GM21723 (cell line): ENCODE data around the gene TGFB2.
"Not testable (repeated sequence)": the region's sequence is repeated elsewhere in the genome, so short reads cannot be mapped to it uniquely, and the experiment has no call there.

Experiments used
- ATAC-seq: cut with Tn5 transposase; IDR thresholded peaks from one replicate; pipeline ENCODE4 v1.9.1; 2021; ENCODE audit warnings: mild to moderate bottlenecking, moderate library complexity; ENCODE audit not compliant: unreplicated experiment

TGFB2 gene

GRCh38 chr1:218344814-218345672, at the start of gene TGFB2:
Gene TGFB2 (plus strand): TSS chr1:218345336. CDS start chr1:218346702, 1,366 bp downstream.
- ATAC-seq = peak; percentile 51

GRCh38 chr1:218296162-218296561, 49.0 kb upstream of the TGFB2 start:
- ATAC-seq = no peak

DNA sequence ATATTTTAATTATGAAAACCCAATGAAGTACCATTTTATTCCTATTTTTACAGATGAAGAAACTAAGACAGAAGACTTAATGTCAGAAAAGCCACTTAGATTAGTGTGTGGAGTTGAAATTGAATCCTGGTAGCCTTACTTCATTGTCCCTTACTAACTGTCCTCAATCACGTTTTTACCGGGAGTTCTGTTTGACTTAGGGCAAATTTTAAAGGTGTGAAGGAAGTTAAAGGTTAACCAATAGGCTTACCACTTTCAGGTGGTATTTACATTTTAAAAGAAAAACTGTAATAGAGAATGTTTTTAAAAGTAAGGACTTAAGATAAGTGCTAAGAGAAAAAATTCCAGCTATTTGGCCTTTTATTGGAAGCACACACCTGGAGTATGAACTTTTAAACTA, 47.7 kb upstream of the TGFB2 start:
- no peak for ATAC-seq

- ATAC-seq = no peak
These were observed 47.3 kb upstream of the TGFB2 start for GRCh38 chr1:218297867-218298266.

- no peak for ATAC-seq
These were observed 46.7 kb upstream of the TGFB2 start for GRCh38 chr1:218298398-218298797.

- no peak for ATAC-seq
These were observed 45.7 kb upstream of the TGFB2 start for GRCh38 chr1:218299416-218299815.

GRCh38 chr1:218301217-218301616, 43.9 kb upstream of the TGFB2 start:
- ATAC-seq = no peak

DNA sequence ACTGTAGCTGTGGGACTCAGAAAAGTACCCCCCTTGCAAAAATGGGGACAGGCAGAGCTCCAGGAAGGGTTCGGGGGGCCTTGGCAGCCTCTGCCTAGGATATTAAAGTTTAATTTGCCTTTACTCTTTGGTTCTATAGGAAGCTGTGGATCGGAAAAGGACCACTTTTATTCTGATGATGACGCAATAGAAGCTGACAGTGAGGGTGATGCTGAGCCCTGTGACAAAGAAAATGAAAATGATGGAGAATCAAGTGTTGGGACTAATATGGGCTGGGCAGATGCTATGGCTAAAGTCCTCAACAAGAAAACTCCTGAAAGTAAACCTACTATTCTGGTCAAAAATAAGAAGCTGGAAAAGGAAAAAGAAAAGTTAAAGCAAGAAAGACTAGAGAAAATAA, 43.0 kb upstream of the TGFB2 start:
- no peak for ATAC-seq

DNA sequence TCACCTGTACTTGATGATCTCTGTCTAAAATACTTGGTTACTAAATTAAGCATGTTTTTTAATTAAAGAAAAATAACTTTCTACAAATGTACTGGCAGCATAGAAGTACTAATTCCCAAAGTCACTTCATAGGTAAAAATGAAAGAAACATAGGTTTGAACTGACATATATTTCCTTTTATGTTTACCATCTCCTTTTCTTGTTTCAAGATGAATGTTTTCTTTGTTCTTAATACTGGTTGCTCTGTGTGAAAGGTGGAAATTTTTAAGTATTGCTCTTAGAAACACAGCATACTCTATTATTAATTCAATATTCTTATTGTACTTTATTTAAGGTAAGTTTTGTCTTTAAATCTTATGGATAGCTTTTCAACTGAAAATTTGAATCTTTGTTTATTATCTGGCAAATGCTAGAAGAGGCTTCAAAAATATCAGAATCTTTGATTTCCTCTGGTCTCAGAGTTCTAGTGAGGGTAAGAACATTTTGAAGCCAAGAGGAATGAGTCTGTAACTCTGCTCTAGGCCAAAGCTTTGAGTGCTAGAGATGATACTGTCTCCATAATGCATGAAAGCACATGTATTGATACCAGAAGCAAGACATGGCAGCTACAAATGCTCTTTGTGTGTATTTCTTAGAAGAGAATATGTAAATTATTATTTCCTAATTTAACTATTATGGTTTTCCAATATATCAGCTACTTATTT, 41.8 kb upstream of the TGFB2 start:
- no peak for ATAC-seq

- no peak for ATAC-seq
These were observed 40.7 kb upstream of the TGFB2 start for GRCh38 chr1:218304281-218305039.

DNA sequence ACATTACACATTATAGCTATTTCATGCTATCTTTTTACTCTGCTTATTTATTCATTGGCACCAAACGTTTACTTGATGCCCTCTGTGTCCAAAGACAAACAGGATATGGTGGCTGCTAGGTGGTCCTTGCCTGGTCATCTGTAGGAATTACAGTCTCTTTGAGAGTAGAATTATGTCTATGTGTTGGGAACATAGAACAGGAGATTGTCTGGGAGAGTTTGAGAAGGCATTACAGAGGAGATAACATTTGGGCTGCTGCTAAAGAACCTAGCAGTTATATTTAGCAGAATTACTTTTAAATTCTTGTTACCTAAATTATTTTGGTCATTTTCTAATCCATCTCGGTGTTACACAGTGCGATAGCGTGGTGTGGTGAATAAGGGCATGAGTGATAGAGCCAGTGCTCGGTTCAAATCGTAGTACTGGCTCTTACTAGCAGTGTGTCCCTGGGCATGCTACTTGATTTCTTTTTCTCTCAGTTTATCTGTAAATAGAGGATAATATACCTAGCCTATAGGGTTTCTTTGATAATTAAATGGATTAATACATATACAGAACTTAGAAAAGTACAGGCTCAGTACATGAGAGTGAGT, 39.6 kb upstream of the TGFB2 start:
- ATAC-seq = no peak

DNA sequence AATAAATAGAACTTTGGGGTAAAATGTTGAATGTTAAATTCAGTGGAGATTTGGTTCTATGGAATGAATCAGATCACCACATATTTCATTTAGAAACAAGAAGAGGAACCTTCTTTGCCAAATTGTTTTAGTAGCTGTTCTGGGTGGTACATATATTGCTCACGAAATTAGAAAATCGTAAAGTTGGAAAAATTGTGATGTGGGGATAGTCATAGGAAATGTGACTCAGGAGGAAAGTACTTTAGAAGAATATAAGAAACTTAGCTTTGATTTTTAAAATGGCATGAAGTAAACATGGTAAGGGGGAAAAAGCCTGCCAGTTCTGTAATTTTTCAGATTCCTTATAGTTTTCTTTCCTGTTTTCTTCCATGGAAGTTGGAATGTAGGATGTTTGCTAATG, 32.6 kb upstream of the TGFB2 start:
- no peak for ATAC-seq

- no peak for ATAC-seq
These were observed 30.8 kb upstream of the TGFB2 start for GRCh38 chr1:218314316-218314715.

GRCh38 chr1:218315638-218316037, 29.5 kb upstream of the TGFB2 start:
- no peak for ATAC-seq

DNA sequence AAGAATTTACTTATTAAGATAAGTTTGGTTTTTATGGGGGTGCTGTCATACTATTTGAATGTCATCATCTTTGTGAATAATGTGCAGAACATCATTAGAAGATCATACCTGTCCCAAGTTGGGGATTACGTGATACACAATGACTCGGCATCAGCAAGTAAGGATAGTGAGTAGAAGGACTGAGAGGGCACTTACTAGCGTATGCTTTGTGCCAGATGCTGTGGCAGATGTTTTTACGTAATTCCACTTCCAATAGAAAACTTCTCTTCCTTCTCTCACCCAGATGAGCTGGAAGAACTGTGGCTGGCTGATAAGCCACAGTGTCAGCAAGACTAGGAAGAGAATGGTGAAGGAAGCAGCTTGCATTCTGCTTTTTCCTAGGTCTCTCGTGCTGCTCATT, 28.1 kb upstream of the TGFB2 start:
- ATAC-seq = no peak

DNA sequence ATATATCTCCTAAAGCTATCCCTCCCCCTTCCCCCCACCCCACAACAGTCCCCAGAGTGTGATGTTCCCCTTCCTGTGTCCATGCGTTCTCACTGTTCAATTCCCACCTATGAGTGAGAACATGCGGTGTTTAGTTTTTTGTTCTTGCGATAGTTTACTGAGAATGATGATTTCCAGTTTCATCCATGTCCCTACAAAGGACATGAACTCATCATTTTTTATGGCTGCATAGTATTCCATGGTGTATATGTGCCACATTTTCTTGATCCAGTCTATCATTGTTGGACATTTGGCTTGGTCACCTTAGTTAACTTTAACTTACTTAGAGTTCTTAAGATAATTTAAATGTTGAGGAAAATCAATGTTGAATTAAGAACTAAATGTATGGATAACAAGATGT, 25.0 kb upstream of the TGFB2 start:
- ATAC-seq = not testable (repeated sequence)

DNA sequence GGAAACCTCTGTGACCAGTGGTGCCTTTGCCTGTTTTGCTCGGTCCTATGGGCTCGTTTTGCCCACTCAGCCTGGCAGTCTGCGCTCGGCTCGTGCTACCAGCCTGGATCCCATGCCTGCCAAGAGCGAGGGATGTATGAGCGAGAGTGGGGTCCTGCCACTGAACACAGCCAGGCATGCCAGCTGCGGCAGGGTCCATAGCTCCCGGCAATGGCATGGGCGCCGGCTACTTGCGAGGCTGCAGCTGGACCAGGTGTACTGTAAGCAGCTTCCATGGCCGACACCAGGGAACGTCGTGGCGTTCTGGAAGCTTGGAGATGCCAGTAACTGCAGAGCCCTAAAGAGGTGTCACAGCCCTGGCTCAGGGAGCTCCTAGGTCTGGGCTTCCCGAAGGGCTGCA, 22.4 kb upstream of the TGFB2 start:
- ATAC-seq = no peak

DNA sequence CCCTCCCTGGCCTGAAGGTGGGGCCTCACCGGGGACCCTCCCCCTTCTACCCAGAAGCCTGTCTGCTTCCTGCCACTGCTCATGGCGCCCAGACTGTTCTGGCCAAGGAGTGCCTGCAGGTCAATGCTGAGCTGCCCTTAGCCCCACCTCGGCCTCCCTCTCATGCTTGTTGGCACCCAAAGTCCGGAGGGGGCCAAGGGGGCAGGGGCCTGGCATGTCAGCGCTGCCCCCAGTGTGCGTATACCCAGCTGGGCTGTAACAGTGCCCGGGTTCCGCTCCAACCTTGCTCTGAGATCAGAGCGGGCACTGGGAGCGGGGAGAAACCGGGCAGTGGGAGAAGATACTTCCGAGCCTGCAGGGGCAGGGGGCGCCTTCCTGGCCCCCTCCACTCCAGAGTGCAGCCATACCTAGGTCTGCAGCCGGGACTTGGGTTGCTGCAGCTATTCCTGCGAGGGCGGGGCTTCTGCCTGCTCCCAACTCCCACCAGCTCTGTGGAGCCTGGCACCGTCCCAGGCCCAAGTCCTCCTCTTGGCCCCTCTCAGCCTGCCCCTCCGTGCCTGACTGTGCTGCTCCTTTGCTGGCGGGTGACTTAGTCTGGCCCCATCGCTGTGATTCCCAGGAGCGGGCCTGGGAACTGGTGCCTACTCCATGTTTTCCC, 21.4 kb upstream of the TGFB2 start:
- no peak for ATAC-seq

DNA sequence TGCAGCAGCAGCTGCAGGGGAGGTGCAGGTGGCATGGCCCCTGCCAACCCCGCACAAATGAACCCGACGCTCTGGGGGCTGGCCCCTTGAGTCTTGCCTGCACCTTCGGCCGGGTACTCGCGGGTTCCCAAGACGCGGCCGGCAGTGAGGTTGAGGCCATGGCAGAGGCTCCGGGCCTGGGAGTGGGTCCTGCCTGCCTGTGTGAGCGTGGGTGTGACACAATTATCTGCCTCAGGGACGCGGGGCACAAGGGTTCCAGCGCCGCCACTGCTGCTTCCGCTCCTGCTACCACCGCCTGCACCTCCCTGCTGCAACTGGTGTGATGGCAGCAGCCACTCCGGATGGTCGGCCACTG, 20.9 kb upstream of the TGFB2 start:
- no peak for ATAC-seq

- no peak for ATAC-seq
These were observed 16.4 kb upstream of the TGFB2 start for GRCh38 chr1:218328769-218329168.
